ENCODE measurements around the gene ERG.

DNA sequence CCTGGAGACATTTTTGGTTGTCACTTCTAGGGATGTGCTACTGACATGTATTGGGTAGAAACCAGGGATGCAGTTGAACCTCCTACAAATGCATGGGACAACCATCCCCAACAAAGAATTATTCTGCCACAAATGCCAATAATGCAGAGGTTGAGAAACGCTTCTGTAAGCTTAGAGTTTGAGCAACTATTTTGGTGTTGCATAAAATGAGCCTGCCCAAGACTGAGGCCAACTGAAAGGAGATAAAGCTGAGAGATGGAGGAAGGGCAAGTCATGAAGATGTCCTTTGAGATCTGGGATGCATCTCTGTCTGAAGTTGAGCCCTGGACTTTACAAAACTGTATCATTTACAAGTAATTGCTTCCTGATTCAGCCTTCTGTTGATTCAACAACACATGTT lies 134.6 kb downstream of the ERG start:
- TF ChIP-seq, protein P1, sequence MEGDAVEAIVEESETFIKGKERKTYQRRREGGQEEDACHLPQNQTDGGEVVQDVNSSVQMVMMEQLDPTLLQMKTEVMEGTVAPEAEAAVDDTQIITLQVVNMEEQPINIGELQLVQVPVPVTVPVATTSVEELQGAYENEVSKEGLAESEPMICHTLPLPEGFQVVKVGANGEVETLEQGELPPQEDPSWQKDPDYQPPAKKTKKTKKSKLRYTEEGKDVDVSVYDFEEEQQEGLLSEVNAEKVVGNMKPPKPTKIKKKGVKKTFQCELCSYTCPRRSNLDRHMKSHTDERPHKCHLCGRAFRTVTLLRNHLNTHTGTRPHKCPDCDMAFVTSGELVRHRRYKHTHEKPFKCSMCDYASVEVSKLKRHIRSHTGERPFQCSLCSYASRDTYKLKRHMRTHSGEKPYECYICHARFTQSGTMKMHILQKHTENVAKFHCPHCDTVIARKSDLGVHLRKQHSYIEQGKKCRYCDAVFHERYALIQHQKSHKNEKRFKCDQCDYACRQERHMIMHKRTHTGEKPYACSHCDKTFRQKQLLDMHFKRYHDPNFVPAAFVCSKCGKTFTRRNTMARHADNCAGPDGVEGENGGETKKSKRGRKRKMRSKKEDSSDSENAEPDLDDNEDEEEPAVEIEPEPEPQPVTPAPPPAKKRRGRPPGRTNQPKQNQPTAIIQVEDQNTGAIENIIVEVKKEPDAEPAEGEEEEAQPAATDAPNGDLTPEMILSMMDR (IDR thresholded peaks at IDR 0.05) = no peak
- TF ChIP-seq EZH2 (IDR thresholded peaks at IDR 0.05) = no peak

Data from neural progenitor cell (in vitro differentiated cells).